Measurements from ENCODE around the gene GSG1L. TPM values are rescaled to one million over a fixed set of nuclear protein-coding genes. Genes with fewer than 3 reads are reported as not detected.
A peak's percentile ranks its signal among the peaks of the same experiment; 100 is the strongest.

The GSG1L gene
- total and polyA plus RNA-seq, 9 of the 15 experiments (the other 6 are each of a cell fraction or from before 2014, with no cell fraction given): not detected

DNA sequence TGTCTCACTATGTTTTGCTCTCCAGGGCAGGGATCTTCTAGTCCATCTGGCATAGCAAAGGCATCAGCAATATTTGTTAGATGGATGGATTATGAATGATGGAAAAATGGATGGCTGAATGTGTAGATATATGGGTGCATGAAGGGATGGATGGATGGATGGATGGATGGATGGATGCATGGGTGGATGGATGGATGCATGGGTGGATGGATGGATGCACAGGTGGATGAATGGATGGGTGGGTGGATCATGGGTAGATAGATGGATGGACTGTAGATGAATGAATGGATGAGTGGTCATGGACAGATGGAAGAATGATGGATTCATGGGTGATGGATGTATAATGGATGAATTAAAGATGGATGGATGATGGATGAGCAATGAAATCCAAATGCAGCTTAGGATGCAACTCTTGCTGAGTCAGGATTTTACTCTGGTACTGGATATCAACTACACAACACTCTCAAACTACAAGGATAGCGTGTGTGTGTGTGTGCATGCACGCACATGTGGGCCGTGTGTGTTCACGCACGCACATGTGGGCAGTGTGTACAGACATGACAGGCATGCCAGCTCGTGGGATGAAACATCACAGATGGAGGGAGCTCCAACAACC, 34.0 kb downstream of the GSG1L start:
- no peaks in the 10 kb centered on the region for H3K36me3 ChIP-seq (ENCODE audit: control insufficient read depth, insufficient read depth, low read length)
- no TSS peak for BruUV-seq (replicated peaks)
- no peaks in the 10 kb centered on the region for H3K79me2 ChIP-seq (ENCODE audit: control insufficient read depth, insufficient read depth, low read length)
- H3K4me2 ChIP-seq (ENCODE audit: insufficient read depth, low read length): no peak overlapping the region
- intact Hi-C loops (cut with micrococcal nuclease) (no loop called here), in situ Hi-C loops (cut with MboI) (no loop called here)
- ATAC-seq: no peak
- no peak overlapping the region for H2AFZ ChIP-seq (ENCODE audit: low read depth, low read length)
- no peak overlapping the region for H3K27ac ChIP-seq (ENCODE audit: extremely low read depth, low read depth, low read length)
- POLR2A ChIA-PET: interaction anchor here (1.2 kb wide), 1 partner anchor 19 kb away, joined by 3 read pairs; no protein-coding TSS in a partner anchor
- H3K9me1 ChIP-seq (ENCODE audit: control insufficient read depth, insufficient read depth, low read length): no peaks in the 10 kb centered on the region
- H4K20me1 ChIP-seq (replicated peaks; ENCODE audit: control insufficient read depth, insufficient read depth, low read length): no peaks in the 10 kb centered on the region
- H3K4me3 ChIP-seq: no peak overlapping the region
- TF ChIP-seq C11orf30 (IDR thresholded peaks at IDR 0.05; ENCODE audit: low read depth) (peak; percentile 56), ZNF121 (CRISPR knock-in tag; conservative IDR thresholded peaks at IDR 0.05) (no peak), BACH1 (tag; IDR thresholded peaks at IDR 0.05) (no peak), ZNF316 (IDR thresholded peaks at IDR 0.05) (peak; percentile 74), MAFK (IDR thresholded peaks at IDR 0.05; ENCODE audit: low read length) (0 out of 2 replicates have a peak, but pooled peaks have one; percentile 5), MAFG (tag; conservative IDR thresholded peaks at IDR 0.05) (peak; percentile 62)
- H3K9ac ChIP-seq (ENCODE audit: insufficient read depth in 1 of 2, low read depth in 2 of 2, low read length in 2 of 2): no peak overlapping the region
- FAIRE-seq: no peak
- no peaks in the 10 kb centered on the region for H3K4me1 ChIP-seq (replicated peaks in 1 of 2; ENCODE audit: control insufficient read depth in 2 of 2, insufficient read depth in 2 of 2, low read length in 2 of 2)
- DNase-seq (ENCODE audit: extremely low read depth in 1 of 4, low spot score in 3 of 4): no peak
- CTCF ChIA-PET (ENCODE audit: low intra/inter-chr PET ratio): no interaction called here
- H3K27me3 ChIP-seq (ENCODE audit: control insufficient read depth in 2 of 2, insufficient read depth in 2 of 2, low read length in 2 of 2): peaks cover 2 to 24% of the 10 kb centered on the region in 2 experiments; a peak in 3 of 5 replicates
- WGBS (ENCODE audit: insufficient coverage, low coverage, missing lambda C conversion rate): 0% methylated on average over 6 of the region's 6 CpGs
- peaks cover 2% of the 10 kb centered on the region; the same call in 1 of the 2 replicates for H3K9me3 ChIP-seq (replicated peaks; ENCODE audit: control insufficient read depth, insufficient read depth, low read depth, low read length)

DNA sequence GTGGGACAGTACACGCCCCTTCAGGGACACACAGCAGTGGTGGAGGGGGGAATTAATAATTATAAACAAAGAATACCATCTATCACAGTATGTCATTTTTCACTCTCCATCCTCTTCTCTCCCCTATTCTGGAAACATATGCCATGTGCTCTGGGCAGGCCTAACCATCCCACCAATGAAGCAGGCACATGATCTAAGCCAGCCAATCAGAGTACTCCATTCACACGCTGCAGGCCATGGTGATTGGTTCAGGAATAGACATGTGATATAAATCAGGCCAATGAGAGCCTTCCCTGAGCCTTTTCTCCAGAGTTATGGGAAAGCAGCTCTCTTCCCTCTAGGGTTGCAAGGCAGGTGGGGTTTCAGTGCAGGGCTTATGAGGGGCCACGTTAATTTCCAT, 36.5 kb downstream of the GSG1L start:
- no peaks in the 10 kb centered on the region for H3K36me3 ChIP-seq (ENCODE audit: control insufficient read depth, insufficient read depth, low read length)
- BruUV-seq (replicated peaks): no TSS peak
- CTCF ChIA-PET (ENCODE audit: low intra/inter-chr PET ratio): no interaction called here
- 0% methylated on average over 3 of the region's 3 CpGs for WGBS (ENCODE audit: insufficient coverage, low coverage, missing lambda C conversion rate)
- FAIRE-seq (no peak), DNase-seq (ENCODE audit: extremely low read depth in 1 of 4, low spot score in 3 of 4) (peak in 3 of 4 experiments; percentile 31 to 67 (median 65)), ATAC-seq (no peak)
- H2AFZ ChIP-seq (ENCODE audit: low read depth, low read length): no peak overlapping the region
- no peaks in the 10 kb centered on the region for H3K4me1 ChIP-seq (replicated peaks in 1 of 2; ENCODE audit: control insufficient read depth in 2 of 2, insufficient read depth in 2 of 2, low read length in 2 of 2)
- intact Hi-C loops (cut with micrococcal nuclease) (no loop called here), in situ Hi-C loops (cut with MboI) (no loop called here)
- no peak overlapping the region for H3K27ac ChIP-seq (ENCODE audit: extremely low read depth, low read depth, low read length)
- H4K20me1 ChIP-seq (replicated peaks; ENCODE audit: control insufficient read depth, insufficient read depth, low read length): no peaks in the 10 kb centered on the region
- H3K4me2 ChIP-seq (ENCODE audit: insufficient read depth, low read length): no peak overlapping the region
- peaks cover 2% of the 10 kb centered on the region; the same call in 1 of the 2 replicates for H3K9me3 ChIP-seq (replicated peaks; ENCODE audit: control insufficient read depth, insufficient read depth, low read depth, low read length)
- peaks cover 2 to 19% of the 10 kb centered on the region in 2 experiments; a peak in 3 of 5 replicates for H3K27me3 ChIP-seq (ENCODE audit: control insufficient read depth in 2 of 2, insufficient read depth in 2 of 2, low read length in 2 of 2)
- no peaks in the 10 kb centered on the region for H3K79me2 ChIP-seq (ENCODE audit: control insufficient read depth, insufficient read depth, low read length)
- H3K4me3 ChIP-seq: no peak overlapping the region
- no peak overlapping the region for H3K9ac ChIP-seq (ENCODE audit: insufficient read depth in 1 of 2, low read depth in 2 of 2, low read length in 2 of 2)
- H3K9me1 ChIP-seq (ENCODE audit: control insufficient read depth, insufficient read depth, low read length): no peaks in the 10 kb centered on the region
- POLR2A ChIA-PET: no interaction called here
- TF ChIP-seq ZNF75A (CRISPR knock-in tag; IDR thresholded peaks at IDR 0.05) (no peak), C11orf30 (IDR thresholded peaks at IDR 0.05; ENCODE audit: low read depth) (no peak), NFYB (IDR thresholded peaks at IDR 0.05; ENCODE audit: extremely low read depth, insufficient read length) (peak; percentile 83)
- TF ChIP-seq, protein P1, sequence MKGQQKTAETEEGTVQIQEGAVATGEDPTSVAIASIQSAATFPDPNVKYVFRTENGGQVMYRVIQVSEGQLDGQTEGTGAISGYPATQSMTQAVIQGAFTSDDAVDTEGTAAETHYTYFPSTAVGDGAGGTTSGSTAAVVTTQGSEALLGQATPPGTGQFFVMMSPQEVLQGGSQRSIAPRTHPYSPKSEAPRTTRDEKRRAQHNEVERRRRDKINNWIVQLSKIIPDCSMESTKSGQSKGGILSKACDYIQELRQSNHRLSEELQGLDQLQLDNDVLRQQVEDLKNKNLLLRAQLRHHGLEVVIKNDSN (CRISPR knock-in tag; IDR thresholded peaks at IDR 0.05): peak; percentile 73
- TF ChIP-seq, protein P2, sequence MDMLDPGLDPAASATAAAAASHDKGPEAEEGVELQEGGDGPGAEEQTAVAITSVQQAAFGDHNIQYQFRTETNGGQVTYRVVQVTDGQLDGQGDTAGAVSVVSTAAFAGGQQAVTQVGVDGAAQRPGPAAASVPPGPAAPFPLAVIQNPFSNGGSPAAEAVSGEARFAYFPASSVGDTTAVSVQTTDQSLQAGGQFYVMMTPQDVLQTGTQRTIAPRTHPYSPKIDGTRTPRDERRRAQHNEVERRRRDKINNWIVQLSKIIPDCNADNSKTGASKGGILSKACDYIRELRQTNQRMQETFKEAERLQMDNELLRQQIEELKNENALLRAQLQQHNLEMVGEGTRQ (CRISPR knock-in tag; IDR thresholded peaks at IDR 0.05): peak; percentile 56; the same call in 1 of the 2 replicates
- TF ChIP-seq, protein P3, sequence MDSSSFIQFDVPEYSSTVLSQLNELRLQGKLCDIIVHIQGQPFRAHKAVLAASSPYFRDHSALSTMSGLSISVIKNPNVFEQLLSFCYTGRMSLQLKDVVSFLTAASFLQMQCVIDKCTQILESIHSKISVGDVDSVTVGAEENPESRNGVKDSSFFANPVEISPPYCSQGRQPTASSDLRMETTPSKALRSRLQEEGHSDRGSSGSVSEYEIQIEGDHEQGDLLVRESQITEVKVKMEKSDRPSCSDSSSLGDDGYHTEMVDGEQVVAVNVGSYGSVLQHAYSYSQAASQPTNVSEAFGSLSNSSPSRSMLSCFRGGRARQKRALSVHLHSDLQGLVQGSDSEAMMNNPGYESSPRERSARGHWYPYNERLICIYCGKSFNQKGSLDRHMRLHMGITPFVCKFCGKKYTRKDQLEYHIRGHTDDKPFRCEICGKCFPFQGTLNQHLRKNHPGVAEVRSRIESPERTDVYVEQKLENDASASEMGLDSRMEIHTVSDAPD (CRISPR knock-in tag; IDR thresholded peaks at IDR 0.05): no peak

Measured in K562 (cell line).